ENCODE results near the gene MYH14.

The MYH14 gene

DNA sequence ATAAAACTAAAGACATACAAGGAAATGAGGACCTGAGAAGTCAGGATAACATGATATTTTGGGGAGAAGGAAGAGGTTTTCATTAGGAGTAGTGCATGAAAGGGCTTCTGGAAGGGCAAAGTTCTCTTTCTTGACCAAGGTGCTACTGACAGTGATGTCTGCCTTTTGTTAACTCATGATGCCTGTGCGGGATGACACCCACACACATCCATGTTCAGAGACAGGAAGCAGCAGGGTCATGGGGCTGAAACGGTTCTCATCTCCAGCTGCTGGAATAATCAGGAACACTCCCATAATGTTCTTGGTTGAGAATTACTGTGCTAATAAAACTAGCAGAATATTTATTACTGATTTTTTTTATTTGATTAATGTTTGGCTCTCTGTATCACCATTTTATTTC, 96.6 kb downstream of the MYH14 start:
- no peak for DNase-seq

DNA sequence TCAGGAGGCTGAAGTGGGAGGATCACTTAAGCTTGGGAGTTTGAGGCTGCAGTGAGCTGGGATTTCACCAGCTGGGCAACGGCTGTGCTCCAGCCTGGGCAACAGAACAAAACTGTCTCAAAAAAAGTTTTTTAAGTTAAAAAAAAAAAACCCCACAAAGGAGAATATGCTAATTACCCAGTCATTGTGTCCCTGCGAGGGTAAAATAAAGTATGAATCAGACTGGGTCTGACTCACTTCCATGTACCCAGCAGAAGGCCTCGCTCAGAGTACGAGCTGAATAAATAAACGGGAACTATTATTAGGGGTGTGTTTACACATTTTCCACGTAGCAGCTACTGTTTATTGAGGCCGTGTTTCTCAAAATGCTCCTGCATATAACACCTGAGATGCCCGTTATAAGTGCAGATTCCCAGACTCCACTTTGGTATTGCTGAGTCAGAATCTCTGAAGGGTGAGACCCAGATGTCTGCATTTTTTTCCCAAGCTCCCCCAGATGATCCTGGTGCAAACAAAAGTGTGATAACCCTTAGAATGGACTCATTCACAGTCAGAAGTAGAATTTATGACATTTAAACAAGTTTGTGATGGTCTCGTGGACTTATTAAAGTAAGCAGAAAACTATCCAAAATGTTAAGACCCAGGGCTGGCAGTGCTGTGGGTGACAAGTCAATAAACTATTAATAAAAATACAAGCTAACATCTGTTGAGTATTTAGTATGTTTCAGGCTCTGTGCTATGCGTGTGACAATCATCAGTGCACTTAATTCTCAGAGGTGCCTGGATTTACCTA, 97.6 kb downstream of the MYH14 start:
- no peak for DNase-seq

DNA sequence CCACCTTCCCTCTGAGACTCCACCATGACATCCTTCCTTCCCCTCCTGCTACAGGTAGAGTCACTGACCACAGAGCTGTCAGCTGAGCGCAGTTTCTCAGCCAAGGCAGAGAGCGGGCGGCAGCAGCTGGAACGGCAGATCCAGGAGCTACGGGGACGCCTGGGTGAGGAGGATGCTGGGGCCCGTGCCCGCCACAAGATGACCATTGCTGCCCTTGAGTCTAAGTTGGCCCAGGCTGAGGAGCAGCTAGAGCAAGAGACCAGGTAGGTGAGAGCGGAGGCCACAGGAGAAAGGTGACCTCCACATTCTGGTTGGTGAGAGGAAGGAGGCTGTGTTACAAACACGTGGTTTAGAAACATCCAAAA, 98.2 kb downstream of the MYH14 start:
- no peak for DNase-seq

DNA sequence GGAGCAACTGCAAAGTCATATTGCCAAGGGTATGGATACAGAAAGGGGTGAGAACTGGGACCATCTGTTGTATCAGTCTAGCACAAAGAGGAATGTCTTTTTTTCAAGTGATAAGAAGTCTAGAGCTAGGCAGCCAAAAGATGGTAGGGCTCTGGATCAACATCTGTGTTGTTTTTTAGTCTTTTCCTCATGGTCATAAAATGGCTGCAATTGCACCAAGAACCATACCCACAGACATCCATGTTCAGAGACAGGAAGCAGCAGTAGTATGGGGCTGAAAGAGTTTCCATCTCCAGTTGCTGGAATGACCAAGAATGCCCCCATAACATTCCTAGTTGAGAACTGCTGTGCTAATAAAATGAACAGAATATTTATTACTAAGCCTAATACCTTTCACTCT, 100.1 kb downstream of the MYH14 start:
- DNase-seq: no peak

DNA sequence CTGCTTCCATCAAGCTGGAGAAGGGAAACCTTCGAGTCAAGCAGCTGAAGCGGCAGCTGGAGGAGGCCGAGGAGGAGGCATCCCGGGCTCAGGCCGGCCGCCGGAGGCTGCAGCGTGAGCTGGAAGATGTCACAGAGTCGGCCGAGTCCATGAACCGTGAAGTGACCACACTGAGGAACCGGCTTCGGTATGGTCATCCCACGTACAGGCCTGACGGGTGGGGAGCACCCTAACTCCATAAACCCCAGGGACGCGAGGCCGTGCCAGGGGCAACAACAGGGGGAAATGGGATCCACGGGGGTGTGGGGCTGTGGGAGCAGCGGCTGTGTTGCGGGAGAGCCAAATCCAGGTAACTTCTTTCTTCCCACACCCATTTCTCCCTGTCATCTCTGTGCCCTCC, 105.6 kb downstream of the MYH14 start:
- DNase-seq: no peak

DNA sequence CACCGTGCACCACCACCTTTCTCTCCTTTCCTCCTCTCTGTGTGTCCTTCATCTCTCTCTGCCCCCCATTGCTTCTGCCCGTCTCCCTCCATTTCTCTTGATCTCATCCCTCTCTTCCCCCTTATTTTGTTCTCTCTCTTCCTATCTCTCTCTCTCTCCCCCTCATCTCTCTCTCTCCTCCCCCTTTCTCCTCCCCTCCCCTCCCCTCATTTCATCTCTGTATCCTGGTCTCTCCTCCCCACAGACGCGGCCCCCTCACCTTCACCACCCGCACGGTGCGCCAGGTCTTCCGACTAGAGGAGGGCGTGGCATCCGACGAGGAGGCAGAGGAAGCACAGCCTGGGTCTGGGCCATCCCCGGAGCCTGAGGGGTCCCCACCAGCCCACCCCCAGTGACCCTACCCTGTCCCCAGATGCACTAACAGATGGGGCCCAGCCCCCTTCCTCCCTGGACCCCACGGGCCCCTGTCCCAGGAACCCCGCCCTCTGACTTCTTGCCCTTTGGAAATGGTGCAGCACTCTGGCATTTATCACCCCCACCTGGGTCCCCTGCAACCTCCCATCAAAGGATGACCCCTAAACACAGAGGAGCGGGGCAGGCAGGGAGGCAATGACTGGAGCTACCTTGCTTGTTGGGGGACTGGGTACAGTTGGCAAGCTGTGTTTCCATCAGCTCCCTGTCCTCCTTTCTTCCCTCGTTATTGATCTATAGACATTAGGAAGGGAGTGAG, 106.1 kb downstream of the MYH14 start:
- no peak for DNase-seq

DNA sequence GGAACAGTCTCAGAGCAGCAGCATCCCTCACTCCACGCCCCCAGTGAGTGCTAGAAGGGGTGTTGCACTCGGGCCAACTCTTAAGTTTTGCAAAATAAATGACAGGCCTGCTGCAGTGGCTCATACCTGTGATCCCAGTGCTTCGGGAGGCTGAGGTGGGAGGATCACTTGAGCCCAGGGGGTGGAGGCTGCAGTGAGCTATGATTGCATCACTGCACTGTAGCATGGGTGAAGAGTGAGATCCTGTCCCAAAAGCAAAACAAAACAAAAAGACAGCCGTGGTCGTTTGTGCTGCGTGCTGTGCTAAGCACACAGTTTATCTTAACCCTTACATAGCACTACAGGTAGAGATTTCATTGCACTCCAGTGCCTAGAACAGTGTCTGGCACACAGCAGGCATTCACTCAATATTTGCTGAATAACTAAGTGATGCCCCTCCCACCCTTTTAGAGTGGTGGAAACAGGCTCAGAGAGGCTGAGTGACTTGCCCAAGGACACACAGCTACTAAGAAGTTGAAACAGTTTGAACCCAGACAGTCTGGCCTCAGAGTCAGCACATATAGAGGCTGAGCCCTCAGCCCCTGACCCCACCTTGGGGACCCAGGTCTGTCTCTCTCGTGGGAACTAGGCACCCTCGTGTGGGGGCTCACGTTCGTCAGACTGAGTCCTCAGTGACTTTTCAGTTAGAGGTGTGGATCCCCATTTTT, 107.5 kb downstream of the MYH14 start:
- no peak for DNase-seq

DNA sequence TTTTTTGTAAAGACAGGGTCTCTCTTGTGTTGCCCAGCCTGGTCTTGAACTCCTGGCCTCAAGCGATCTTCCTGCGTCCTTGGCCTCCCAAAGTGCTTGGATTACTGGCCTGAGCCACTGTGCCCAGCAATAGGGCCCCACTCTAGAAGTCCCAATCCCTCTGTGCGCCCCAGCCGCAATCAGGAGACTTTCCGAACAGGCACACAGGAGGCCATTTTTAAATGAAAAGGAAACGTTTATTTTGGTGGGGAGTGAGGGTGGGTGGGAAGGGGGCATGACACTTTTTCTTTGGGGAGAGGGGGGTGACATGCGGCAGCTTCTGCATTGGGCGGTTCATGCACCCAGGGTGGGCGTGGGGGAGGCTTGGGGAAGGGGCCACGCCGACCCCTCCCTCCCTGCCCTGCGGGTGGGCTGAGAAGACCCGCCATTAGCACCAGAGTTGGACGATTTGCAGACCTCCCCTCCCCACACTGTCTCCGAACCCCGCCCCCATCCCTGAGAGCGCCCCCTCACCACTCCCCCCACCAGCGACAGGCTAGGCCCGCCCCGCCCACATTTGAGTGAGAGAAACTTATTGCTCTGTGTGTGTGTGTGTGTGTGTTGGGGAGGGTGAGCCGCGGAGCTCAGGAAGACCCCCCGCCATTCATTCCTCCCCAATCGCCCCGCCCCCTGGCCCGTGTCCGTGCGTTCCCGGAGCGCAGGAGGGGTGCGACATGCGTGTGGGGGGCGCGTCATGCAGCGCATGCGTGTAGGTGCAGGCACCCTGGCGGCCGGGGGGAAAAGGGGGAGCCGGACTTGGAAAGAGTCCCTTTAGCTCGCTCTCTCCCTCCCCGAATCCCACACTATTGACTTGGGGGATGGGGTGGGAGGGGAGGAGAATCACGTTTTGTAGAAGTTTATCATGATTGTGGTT, 108.6 kb downstream of the MYH14 start:
- peak; percentile 60 for DNase-seq

DNA sequence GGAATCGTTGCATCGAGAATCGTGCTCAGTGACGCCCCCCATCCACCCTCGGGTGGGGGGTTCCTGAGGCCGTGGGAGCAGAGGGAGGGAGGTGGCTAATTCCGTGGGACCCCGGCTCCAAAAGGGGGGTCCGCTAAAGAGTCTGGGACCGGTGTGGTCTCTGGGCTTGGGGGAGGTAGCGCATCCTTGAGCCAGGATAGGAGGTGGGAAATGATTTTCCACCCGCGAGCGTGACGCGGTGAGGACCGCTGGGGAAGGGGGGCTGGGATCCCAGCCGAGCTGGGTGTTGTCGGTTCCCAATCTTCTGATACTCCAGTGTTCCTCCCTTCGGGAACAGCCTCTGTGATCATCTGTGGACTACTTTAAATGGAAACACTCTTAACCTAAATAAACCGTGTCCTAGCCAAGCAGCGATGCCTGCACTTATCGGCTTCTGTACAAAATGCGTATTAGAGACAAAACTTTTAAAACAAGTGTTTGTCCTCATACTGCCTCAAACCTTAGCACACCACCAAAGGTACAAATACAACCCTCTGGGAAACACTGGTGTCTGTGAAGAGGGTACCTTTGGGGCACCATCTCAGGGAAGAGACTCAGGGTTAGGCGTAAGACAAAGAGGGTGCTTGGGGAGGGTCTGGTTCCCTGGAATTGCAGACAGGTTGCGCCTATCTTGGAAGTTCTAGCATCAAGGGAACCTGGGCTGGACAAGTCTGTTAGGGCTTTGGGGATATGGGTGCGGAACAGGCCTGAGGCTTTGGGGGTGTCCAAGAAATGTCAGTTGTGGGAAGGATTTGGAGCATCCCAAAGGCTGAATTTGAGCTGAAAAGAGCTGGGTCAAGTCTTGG, 109.8 kb downstream of the MYH14 start:
- DNase-seq: no peak

DNA sequence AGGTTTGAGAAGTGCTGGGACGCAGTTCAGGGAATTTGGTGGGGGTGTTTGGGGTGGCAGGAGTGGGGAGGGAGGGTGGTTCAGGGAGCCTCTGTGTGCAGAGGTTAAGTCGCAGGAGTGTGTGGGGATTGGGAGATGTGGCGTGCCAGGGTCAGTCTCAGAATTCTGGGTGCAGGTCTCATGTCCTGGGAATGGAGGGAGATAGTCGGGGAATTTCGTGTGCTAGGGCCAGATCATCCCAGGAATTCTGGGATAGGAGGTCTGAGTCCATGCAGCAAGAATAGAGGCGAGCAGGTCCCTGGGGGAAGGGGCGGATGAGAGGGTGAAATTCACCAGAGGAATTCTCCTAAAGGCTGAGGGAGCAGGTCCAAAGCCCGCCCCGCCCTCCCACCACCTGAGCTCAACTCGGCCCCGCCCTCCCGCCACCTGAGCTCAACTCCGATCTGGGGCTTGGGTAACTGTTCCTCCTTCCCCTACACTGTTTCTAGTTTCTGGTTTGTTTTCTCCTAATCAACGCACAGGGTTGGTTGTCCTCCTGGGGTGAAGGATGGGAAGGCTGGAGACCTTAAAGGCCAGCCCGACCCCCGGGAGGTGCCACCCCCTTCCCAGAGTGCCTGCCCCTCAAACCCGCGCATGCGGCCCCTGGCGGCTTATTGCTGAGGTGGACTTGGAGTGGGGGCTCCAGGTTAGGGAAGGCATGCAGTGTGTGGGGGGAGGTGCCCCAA, 110.6 kb downstream of the MYH14 start:
- peak; percentile 49 for DNase-seq

DNA sequence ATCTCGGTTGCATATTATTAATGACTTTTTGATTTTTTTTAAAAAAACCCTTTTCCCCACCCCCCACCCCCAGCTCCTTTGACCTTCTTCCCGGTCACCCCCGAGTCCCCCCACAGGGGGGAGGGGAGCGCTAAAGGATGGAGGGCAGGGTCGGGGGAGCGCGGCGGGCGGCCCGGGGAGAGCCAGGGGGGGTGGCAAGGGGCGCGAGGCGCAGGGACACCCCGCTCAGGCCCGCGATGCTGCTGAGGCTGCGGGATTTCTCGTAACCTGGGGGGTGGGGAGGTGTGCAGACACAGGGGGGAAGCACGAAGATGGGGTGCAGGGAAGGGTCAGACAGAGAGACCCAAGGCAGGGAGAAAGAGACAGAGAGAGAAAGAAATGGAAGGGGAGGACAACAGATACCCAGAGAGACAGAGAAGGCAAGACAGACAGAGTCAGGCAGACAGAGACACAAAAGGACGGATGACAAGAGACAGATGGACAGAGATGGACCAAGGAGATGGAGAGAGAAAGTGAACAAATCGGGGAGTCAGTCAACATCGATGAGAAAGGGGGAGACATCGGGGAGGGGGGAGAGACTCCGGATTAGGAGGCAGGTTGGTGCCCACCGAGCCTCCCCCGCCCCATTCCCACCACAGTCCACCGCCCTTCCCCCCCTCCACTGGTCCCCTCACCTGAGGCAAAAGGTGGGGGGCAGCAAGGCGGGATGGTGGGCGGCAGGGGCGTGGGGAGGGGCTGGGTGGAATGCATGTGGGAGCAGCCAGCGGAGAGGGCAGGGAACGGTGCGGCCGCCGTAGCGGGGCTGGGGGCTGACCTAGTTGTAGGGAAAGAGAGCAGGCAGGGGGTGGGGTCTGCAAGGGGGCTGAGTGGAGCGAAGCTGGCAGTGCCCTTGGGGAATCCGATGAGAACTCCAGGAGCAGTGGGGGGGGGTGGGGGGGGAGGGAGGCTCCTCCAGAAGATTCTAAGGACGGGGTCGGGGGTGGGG, 111.6 kb downstream of the MYH14 start:
- no peak for DNase-seq

DNA sequence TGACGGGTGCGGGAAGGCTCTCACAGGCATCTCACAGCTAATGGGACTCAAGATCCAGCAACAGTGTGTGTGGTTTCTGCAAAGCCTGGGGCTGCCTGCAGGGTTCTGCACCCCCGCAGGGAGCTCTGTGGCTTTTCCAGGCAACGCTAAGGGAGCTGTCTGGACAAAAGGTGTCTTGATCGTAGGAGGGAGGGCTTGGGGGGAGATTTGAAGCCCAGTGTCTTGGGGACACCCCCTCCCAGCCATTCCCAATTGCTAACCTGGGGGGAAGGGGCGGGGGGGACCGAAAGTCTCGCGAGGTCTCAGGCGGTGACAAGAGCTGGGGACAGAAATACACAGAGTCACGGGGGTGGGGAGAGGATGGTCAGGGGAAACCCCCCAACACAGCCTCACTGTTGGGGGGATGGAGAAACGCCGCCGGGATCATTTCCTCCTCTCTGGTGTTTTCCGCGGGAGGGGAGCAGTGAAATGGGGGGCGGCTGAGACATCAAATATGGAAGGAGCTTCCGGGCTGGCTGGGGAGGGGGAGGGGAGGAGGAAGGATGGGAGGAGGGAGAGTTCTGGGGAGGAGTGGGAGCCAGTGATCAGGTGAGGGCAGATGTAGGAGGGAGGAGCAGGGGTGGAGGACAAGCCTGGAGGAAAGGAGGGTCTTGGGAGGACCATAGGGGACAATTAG, 112.5 kb downstream of the MYH14 start:
- peak; percentile 54 for DNase-seq

DNA sequence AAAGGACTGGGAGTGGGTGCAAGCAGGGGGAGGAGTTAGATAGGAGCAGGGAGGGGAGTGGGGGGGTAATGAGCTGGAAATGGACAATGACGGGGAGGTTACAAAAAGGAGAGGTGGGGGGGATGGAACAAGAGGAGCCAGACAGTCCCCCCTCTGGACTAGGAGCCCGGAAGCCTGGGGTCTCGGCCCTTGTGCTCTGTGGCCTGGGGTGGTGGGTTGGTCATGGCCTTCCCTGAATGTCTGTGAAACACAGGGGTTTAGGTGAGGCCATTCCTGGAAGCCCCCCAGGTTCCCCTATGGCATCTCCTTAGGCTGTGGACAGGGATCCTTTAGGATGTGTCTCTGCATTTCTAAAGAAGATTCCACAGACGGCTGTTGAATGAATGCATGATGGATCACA, 113.7 kb downstream of the MYH14 start:
- DNase-seq: no peak

DNA sequence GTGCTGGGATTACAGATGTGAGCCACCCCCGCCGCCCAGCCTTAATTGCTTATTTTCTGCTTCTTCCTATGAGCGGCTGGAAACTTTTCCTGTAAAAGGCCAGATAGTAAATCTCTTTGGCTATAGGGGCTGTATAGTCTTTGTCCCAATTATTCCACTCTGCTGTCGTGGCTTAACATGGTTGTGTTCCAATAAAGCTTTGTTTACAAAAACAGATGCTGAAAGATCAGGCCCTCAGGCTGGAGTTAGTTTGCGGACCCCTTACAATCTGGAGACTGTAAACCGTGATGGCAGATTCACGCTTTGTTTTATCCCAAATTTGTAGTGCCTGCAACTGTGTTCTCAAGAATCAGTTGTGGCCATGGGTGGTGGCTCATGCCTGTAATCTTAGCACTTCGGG, 115.0 kb downstream of the MYH14 start:
- DNase-seq: no peak

DNA sequence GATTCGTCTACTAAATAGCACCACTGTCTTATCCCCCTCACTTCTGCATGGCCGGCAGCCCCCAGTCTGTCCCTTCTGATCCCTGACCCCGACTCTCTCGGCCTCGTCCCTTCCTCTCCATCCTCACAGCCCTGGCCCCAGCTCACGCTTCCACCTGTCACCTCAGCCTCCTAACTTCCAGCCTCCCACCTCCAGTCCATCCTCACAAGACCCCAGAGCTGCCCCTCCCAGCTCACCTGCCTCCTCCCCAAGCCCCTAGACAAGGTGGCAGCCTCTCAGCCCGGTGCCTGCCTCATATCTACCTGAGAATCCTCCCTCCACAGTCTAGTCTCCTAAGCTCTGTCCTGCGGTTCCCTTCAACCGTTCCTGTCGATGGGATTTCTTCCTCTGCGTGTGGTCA, 115.7 kb downstream of the MYH14 start:
- no peak for DNase-seq

DNA sequence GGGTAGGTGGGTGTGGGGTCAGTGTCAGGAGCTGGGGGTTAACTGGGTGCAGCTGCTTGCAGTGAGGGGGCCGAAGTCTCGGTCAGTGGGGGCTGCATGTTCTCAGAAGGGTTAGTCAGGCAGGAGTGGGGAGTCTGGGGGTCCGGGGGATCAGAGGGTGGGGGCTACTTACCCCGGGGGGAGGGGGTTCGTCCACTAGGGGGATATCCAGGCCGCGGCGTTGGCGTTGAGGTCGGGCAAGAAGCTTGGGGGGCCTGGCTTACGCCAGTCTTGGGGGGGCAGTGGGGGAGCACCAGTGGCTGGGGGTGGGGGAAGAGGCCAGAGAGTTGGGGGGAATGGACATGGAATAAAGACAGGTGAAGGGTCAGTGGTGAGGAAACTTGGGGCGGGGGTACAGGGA, 116.6 kb downstream of the MYH14 start:
- DNase-seq: no peak

DNA sequence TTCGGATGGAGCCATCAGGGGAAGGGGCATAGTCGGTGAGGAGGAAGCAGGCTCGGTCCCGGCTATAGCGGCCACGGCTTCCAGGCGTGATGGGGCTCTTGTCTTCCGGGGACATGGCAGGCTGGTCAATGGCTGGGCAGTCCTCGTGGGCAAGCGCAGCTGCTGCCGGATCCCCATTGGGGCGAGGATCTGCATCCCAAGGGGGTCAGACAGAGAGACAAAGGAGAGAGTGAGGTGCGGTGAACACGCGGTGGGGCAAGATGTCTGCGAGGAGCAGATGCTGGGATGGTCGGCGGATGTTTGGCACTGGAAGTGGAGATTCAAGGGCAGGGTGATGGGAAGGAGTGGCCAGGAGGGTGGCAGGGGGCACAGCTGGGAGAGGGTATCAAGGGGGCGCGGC, 117.2 kb downstream of the MYH14 start:
- no peak for DNase-seq

DNA sequence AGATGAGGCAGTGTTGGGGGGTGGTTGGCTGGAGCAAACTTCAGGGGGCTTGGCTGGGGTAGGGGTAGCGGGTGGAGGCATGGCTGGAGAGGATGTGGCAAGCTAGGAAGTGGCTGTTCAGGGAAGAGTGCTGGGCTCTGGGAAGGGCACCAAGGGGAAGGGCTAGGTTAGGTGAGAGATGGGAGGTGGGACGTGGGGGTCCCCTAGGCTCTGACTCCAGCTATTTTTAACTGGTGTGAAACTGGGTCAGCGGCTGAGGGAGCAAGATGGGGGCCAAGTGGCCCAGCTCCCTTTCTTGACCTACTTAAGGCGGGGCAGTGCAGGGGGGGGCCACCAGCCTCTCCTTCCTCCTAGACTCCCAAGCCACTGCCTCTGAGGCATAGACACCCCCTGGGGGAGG, 118.4 kb downstream of the MYH14 start:
- no peak for DNase-seq

DNA sequence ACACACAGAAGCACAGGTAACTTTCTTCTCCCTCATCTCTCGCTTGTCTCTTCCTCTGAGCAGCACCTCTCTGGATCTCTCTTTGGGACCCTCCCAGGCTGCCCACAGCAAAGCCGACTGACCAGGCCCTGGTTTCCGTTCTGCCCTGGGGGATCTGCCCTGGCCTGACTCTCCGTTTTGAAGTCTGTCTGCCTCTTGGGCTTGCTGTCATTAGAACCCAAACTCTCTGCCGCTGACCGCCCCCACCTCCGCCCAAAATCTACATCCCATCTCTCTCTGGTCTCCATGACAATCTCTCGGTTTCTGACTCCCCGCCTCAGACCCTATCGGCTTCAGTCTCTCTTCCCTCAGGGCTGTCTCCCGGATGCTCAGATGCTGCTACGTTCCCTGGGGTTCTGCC, 118.8 kb downstream of the MYH14 start:
- DNase-seq: no peak
